Astrocyte (in vitro differentiated cells and primary cell): ENCODE measurements around the gene CHST15. TPM values are rescaled to one million over a fixed set of nuclear protein-coding genes. Genes with fewer than 3 reads are reported as not detected.

Source experiments
- DNase-seq: peaks from one replicate; pipeline ENCODE4 v3.0.0-alpha.2; 2010; ENCODE audit warnings: low read depth
- FAIRE-seq: peaks from 2 replicates; lab custom pipeline; 2011; peaks lifted over from hg19 to GRCh38; lab: Jason Lieb, UNC
- H2AFZ ChIP-seq: 2 replicates; pipeline ENCODE4 v1.6.0; 2012; ENCODE audit warnings: low read depth, low read length, inconsistent platforms
- H3K27ac ChIP-seq: 2 replicates; pipeline ENCODE4 v1.5.1; 2011; ENCODE audit warnings: low read depth, low read length, inconsistent platforms
- H3K27me3 ChIP-seq: 2 replicates; pipeline ENCODE4 v1.6.0; 2011; ENCODE audit warnings: low read length, inconsistent platforms; ENCODE audit not compliant: insufficient read depth
- H3K36me3 ChIP-seq: 2 replicates; pipeline ENCODE4 v1.5.1; 2011; ENCODE audit warnings: low read length, inconsistent platforms; ENCODE audit not compliant: insufficient read depth
- H3K4me1 ChIP-seq: 2 replicates; pipeline ENCODE4 v1.5.1; 2011; ENCODE audit warnings: low read length, inconsistent platforms; ENCODE audit not compliant: insufficient read depth
- H3K4me2 ChIP-seq: 2 replicates; pipeline ENCODE4 v1.6.0; 2012; ENCODE audit warnings: low read length, inconsistent platforms
- H3K4me3 ChIP-seq: 2 replicates; pipeline ENCODE4 v1.5.1; 2011; ENCODE audit warnings: low read depth, mild to moderate bottlenecking, low read length, inconsistent platforms; ENCODE audit not compliant: insufficient read depth
- H3K79me2 ChIP-seq: 2 replicates; pipeline ENCODE4 v1.6.0; 2012; ENCODE audit warnings: mild to moderate bottlenecking, low read length, inconsistent platforms; ENCODE audit not compliant: insufficient read depth
- H3K9ac ChIP-seq: 2 replicates; pipeline ENCODE4 v1.6.0; 2012; ENCODE audit warnings: mild to moderate bottlenecking, low read length, inconsistent platforms
- H3K9me3 ChIP-seq: 2 replicates; pipeline ENCODE4 v1.5.1; 2012; ENCODE audit warnings: low read depth, mild to moderate bottlenecking, low read length, inconsistent platforms; ENCODE audit not compliant: insufficient read depth
- H4K20me1 ChIP-seq: 2 replicates; pipeline ENCODE4 v1.6.0; 2012; ENCODE audit warnings: low read length, inconsistent platforms; ENCODE audit not compliant: insufficient read depth
- H3K27ac Mint-ChIP-seq: one replicate; pipeline ENCODE4 v1.8.0; 2021; ENCODE audit warnings: mild to moderate bottlenecking, mixed read lengths; ENCODE audit not compliant: unreplicated experiment
- H3K27me3 Mint-ChIP-seq: one replicate; pipeline ENCODE4 v1.8.0; 2021; ENCODE audit warnings: low read depth, mixed read lengths; ENCODE audit not compliant: unreplicated experiment
- H3K36me3 Mint-ChIP-seq: one replicate; pipeline ENCODE4 v1.8.0; 2021; ENCODE audit warnings: low read depth, mixed read lengths; ENCODE audit not compliant: unreplicated experiment
- H3K4me1 Mint-ChIP-seq: one replicate; pipeline ENCODE4 v1.8.0; 2021; ENCODE audit warnings: low read depth, mixed read lengths; ENCODE audit not compliant: unreplicated experiment
- H3K4me3 Mint-ChIP-seq: one replicate; pipeline ENCODE4 v1.8.0; 2021; ENCODE audit warnings: mild to moderate bottlenecking, moderate library complexity, mixed read lengths; ENCODE audit not compliant: unreplicated experiment
- H3K9me3 Mint-ChIP-seq: one replicate; pipeline ENCODE4 v1.8.0; 2021; ENCODE audit warnings: mild to moderate bottlenecking, mixed read lengths; ENCODE audit not compliant: unreplicated experiment
- CTCF ChIP-seq: IDR thresholded peaks from 2 replicates; pipeline ENCODE4 v1.5.1; 2011; ENCODE audit warnings: low read depth, mild to moderate bottlenecking, inconsistent platforms, low read length, moderate library complexity; ENCODE audit not compliant: insufficient read depth
- EZH2 ChIP-seq: IDR thresholded peaks from 2 replicates; pipeline ENCODE4 v1.6.1; 2012; ENCODE audit warnings: mild to moderate bottlenecking, low read length, inconsistent platforms; ENCODE audit not compliant: insufficient read depth
- total RNA-seq: library from RNA; stranded (reverse); gene quantifications from 2 replicates; pipeline ENCODE4 v1.2.1, GENCODE V29; 2021

The CHST15 gene
- total RNA-seq, 1 donor from 2014 or later, result 20.6 TPM

- H3K36me3 Mint-ChIP-seq, result no peaks in the 10 kb centered on the region
- Histone ChIP-seq H2AFZ (no peak overlapping the region), H3K36me3 (no peaks in the 10 kb centered on the region), H3K4me3 (no peak overlapping the region), H3K27ac (no peak overlapping the region), H3K4me2 (no peak overlapping the region), H3K9me3 (no peaks in the 10 kb centered on the region), H3K79me2 (no peaks in the 10 kb centered on the region), H3K9ac (no peak overlapping the region), H4K20me1 (no peaks in the 10 kb centered on the region), H3K27me3 (peaks cover 4% of the 10 kb centered on the region), H3K4me1 (no peaks in the 10 kb centered on the region)
- H3K27ac Mint-ChIP-seq, result no peak overlapping the region
- peaks cover 2% of the 10 kb centered on the region for H3K9me3 Mint-ChIP-seq
- TF ChIP-seq CTCF (no peak), EZH2 (no peak)
- FAIRE-seq (no peak), DNase-seq (no peak)
- peaks cover 31% of the 10 kb centered on the region for H3K27me3 Mint-ChIP-seq
- H3K4me3 Mint-ChIP-seq, result no peak overlapping the region
- H3K4me1 Mint-ChIP-seq, result peaks cover 10% of the 10 kb centered on the region
These were observed 36.1 kb upstream of the CHST15 start for GRCh38 chr10:124129471-124129870.

- Histone ChIP-seq H3K9me3 (no peaks in the 10 kb centered on the region), H2AFZ (no peak overlapping the region), H3K27me3 (peaks cover under 1% of the 10 kb centered on the region), H3K4me1 (no peaks in the 10 kb centered on the region), H3K4me3 (no peak overlapping the region), H4K20me1 (no peaks in the 10 kb centered on the region), H3K4me2 (no peak overlapping the region), H3K36me3 (no peaks in the 10 kb centered on the region), H3K79me2 (no peaks in the 10 kb centered on the region), H3K9ac (no peak overlapping the region), H3K27ac (no peak overlapping the region)
- Mint-ChIP-seq H3K36me3 (no peaks in the 10 kb centered on the region), H3K27ac (no peak overlapping the region), H3K4me1 (peaks cover 10% of the 10 kb centered on the region), H3K9me3 (peaks cover 2% of the 10 kb centered on the region), H3K27me3 (peaks cover 27% of the 10 kb centered on the region), H3K4me3 (no peak overlapping the region)
- no peak for DNase-seq
- TF ChIP-seq EZH2 (no peak), CTCF (no peak)
- FAIRE-seq, result no peak
These were observed 35.4 kb upstream of the CHST15 start for GRCh38 chr10:124128811-124129145.

- Mint-ChIP-seq H3K27me3 (peaks cover 26% of the 10 kb centered on the region), H3K27ac (no peak overlapping the region), H3K4me1 (peaks cover 10% of the 10 kb centered on the region), H3K36me3 (no peaks in the 10 kb centered on the region), H3K4me3 (no peak overlapping the region), H3K9me3 (peaks cover 2% of the 10 kb centered on the region)
- no peaks in the 10 kb centered on the region for H3K79me2 ChIP-seq
- no peak overlapping the region for H2AFZ ChIP-seq
- H3K27me3 ChIP-seq, result no peaks in the 10 kb centered on the region
- H3K9ac ChIP-seq, result no peak overlapping the region
- peaks cover under 1% of the 10 kb centered on the region for H3K4me1 ChIP-seq
- TF ChIP-seq EZH2 (no peak), CTCF (no peak)
- H3K4me2 ChIP-seq, result no peak overlapping the region
- DNase-seq, result no peak
- no peak for FAIRE-seq
- no peaks in the 10 kb centered on the region for H3K36me3 ChIP-seq
- no peaks in the 10 kb centered on the region for H3K9me3 ChIP-seq
- no peak overlapping the region for H3K27ac ChIP-seq
- H3K4me3 ChIP-seq, result no peak overlapping the region
- H4K20me1 ChIP-seq, result no peaks in the 10 kb centered on the region
These were observed 34.8 kb upstream of the CHST15 start for GRCh38 chr10:124127965-124128810.
